HCT116 (cell line): ENCODE measurements around the gene RBP2. TPM values are rescaled to one million over a fixed set of nuclear protein-coding genes. Genes with fewer than 3 reads are reported as not detected.

Source experiments
- ATAC-seq: fragments of 200-7000 bp; cut with Tn5 transposase; 2 replicates; pipeline ENCODE4 v1.9.1; 2020; ENCODE audit warnings: mild to moderate bottlenecking, moderate library complexity
- BruUV-seq: library from RNA; stranded (reverse); fragments of 400-500 nt; replicated peaks from 2 replicates; lab custom pipeline; 2021; lab: Mats Ljungman, UMichigan
- CTCF ChIA-PET: fragments of 300-600 bp; sonication (Branson Sonifier 250); formaldehyde crosslinking; loops from one replicate; lab custom pipeline; 2021; ENCODE audit warnings: antibody characterized with exemption; lab: Charles Lee
- POLR2A ChIA-PET: fragments of 300-600, 350-600 bp; sonication (Branson Sonifier 250); formaldehyde crosslinking; loops from one replicate; lab custom pipeline; 2021; ENCODE audit warnings: antibody characterized with exemption; lab: Charles Lee
- RAD21 ChIA-PET, 2 experiments: fragments of 300-600 bp; sonication (Branson Sonifier 250); formaldehyde crosslinking; loops; one replicate each; lab custom pipeline; 2023; ENCODE audit warnings: low total read pairs in 2 of 2; ENCODE audit not compliant: uncharacterized antibody in 2 of 2, unreplicated experiment in 2 of 2, low non-redundant PET in 1 of 2; lab: Charles Lee
- DNase-seq: peaks from one replicate; pipeline ENCODE4 v3.0.0-alpha.2; 2010; ENCODE audit warnings: low read depth, low spot score
- H2AFZ ChIP-seq: fragments of 200-600 bp; shearing (Covaris generic), sonication (generic); 2 replicates; pipeline ENCODE4 v1.6.1; 2017; ENCODE audit warnings: low read depth, mixed run types, mixed read lengths, antibody characterized with exemption, low read length; ENCODE audit not compliant: poor library complexity, severe bottlenecking
- H3K27ac ChIP-seq: 2 replicates; pipeline ENCODE4 v1.5.1; 2012; ENCODE audit warnings: low read depth, low read length
- H3K27me3 ChIP-seq: fragments of 200-600 bp; sonication (generic); 2 replicates; pipeline ENCODE4 v1.6.1; 2016; ENCODE audit warnings: mixed run types, low read length, mixed read lengths; ENCODE audit not compliant: insufficient read depth
- H3K36me3 ChIP-seq, 2 experiments: fragments of 200-500 bp in 1 of 2; fragments of 200-600 bp in 1 of 2; sonication (Bioruptor generic) in 1 of 2; sonication (generic) in 1 of 2; 2 replicates each; pipeline versions ENCODE4 v1.5.1 to v1.6.1; 2014 to 2016; ENCODE audit warnings: low read length in 2 of 2, inconsistent platforms in 1 of 2, mixed read lengths in 1 of 2, mixed run types in 1 of 2; ENCODE audit not compliant: insufficient read depth in 2 of 2, control insufficient read depth in 1 of 2
- H3K4me1 ChIP-seq, 2 experiments: fragments of 200-600 bp in 1 of 2; sonication (generic) in 1 of 2; 2 replicates each; pipeline versions ENCODE4 v1.5.1 to v1.6.1; 2012 to 2017; ENCODE audit warnings: low read length in 2 of 2, inconsistent platforms in 1 of 2, mild to moderate bottlenecking in 1 of 2, mixed read lengths in 1 of 2, mixed run types in 1 of 2, moderate library complexity in 1 of 2; ENCODE audit not compliant: insufficient read depth in 2 of 2, control insufficient read depth in 1 of 2
- H3K4me2 ChIP-seq: fragments of 200-600 bp; sonication (generic); 2 replicates; pipeline ENCODE4 v1.6.1; 2017; ENCODE audit warnings: mixed run types, low read length, mixed read lengths
- H3K4me3 ChIP-seq, 2 experiments: fragments of 200-600 bp in 1 of 2; sonication (generic) in 1 of 2; replicated peaks in 1 of 2; 2 replicates each; pipeline ENCODE4 v1.5.1; 2011 to 2016; ENCODE audit warnings: low read length in 2 of 2, control low read depth in 1 of 2, low read depth in 1 of 2, mild to moderate bottlenecking in 1 of 2, mixed read lengths in 1 of 2, mixed run types in 1 of 2
- H3K79me2 ChIP-seq: fragments of 200-600 bp; sonication (generic); 2 replicates; pipeline ENCODE4 v1.6.1; 2017; ENCODE audit warnings: mild to moderate bottlenecking, mixed run types, low read length, moderate library complexity, mixed read lengths; ENCODE audit not compliant: insufficient read depth
- H3K9ac ChIP-seq: fragments of 200-600 bp; sonication (generic); 2 replicates; pipeline ENCODE4 v1.6.1; 2016; ENCODE audit warnings: low read length, mixed read lengths
- H3K9me2 ChIP-seq: fragments of 200-600 bp; sonication (generic), shearing (Covaris generic); 2 replicates; pipeline ENCODE4 v1.6.1; 2017; ENCODE audit warnings: mixed run types, mild to moderate bottlenecking, moderate library complexity; ENCODE audit not compliant: insufficient read depth
- H3K9me3 ChIP-seq, 2 experiments: fragments of 200-500 bp in 1 of 2; fragments of 200-600 bp in 1 of 2; sonication (Bioruptor generic) in 1 of 2; sonication (generic) in 1 of 2; 2 replicates each; pipeline ENCODE4 v1.6.1; 2014 to 2017; ENCODE audit warnings: low read length in 2 of 2, mixed read lengths in 2 of 2, inconsistent platforms in 1 of 2, low read depth in 1 of 2, mild to moderate bottlenecking in 1 of 2, mixed run types in 1 of 2, moderate library complexity in 1 of 2; ENCODE audit not compliant: control insufficient read depth in 1 of 2, insufficient read depth in 1 of 2
- H4K20me1 ChIP-seq: fragments of 200-600 bp; sonication (generic), shearing (Covaris generic); 2 replicates; pipeline ENCODE4 v1.6.1; 2017; ENCODE audit warnings: mixed run types, mild to moderate bottlenecking, moderate library complexity; ENCODE audit not compliant: insufficient read depth
- CEBPB ChIP-seq: IDR thresholded peaks from 2 replicates; pipeline ENCODE4 v1.6.1; 2012; ENCODE audit warnings: low read depth
- EGR1 ChIP-seq: IDR thresholded peaks from 2 replicates; pipeline ENCODE4 v1.6.1; 2012; ENCODE audit warnings: low read depth
- ELF1 ChIP-seq: IDR thresholded peaks from 2 replicates; pipeline ENCODE4 v1.6.1; 2012; ENCODE audit warnings: low read depth, borderline replicate concordance
- EZH2 ChIP-seq: fragments of 200-600 bp; sonication (generic); IDR thresholded peaks from 2 replicates; pipeline ENCODE4 v1.6.1; 2017; ENCODE audit warnings: antibody characterized with exemption, mixed run types
- EZH2phosphoT487 ChIP-seq: fragments of 200-600 bp; IDR thresholded peaks from 2 replicates; pipeline ENCODE4 v1.6.1; 2018; ENCODE audit warnings: antibody characterized with exemption, borderline replicate concordance
- FOSL1 ChIP-seq: IDR thresholded peaks from 2 replicates; pipeline ENCODE4 v1.6.1; 2012; ENCODE audit warnings: low read depth
- JUND ChIP-seq: IDR thresholded peaks from 2 replicates; pipeline ENCODE4 v1.6.1; 2012
- POLR2A ChIP-seq: IDR thresholded peaks from 2 replicates; pipeline ENCODE4 v1.7.0; 2011; ENCODE audit warnings: borderline replicate concordance; ENCODE audit not compliant: insufficient read depth, insufficient read length; ENCODE audit errors: extremely low read depth
- POLR2AphosphoS5 ChIP-seq: IDR thresholded peaks from 2 replicates; pipeline ENCODE4 v1.6.1; 2011; ENCODE audit warnings: mild to moderate bottlenecking, low read depth, low read length, moderate library complexity
- RAD21 ChIP-seq: IDR thresholded peaks from 2 replicates; pipeline ENCODE4 v1.6.1; 2012; ENCODE audit warnings: low read depth, mild to moderate bottlenecking
- SIN3A ChIP-seq: IDR thresholded peaks from 2 replicates; pipeline ENCODE4 v1.6.1; 2012; ENCODE audit warnings: low read depth
- SP1 ChIP-seq: IDR thresholded peaks from 2 replicates; pipeline ENCODE4 v1.6.1; 2012; ENCODE audit warnings: low read depth
- SRF ChIP-seq: IDR thresholded peaks from 2 replicates; pipeline ENCODE4 v1.6.1; 2012; ENCODE audit warnings: low read depth
- TCF7L2 ChIP-seq: IDR thresholded peaks from 2 replicates; pipeline ENCODE4 v1.7.0; 2011; ENCODE audit warnings: borderline replicate concordance, inconsistent platforms; ENCODE audit not compliant: insufficient read depth, insufficient read length; ENCODE audit errors: extremely low read depth
- YY1 ChIP-seq: IDR thresholded peaks from 2 replicates; pipeline ENCODE4 v1.6.1; 2011; ENCODE audit warnings: low read length, low read depth, moderate library complexity, mild to moderate bottlenecking; ENCODE audit not compliant: insufficient replicate concordance; ENCODE audit errors: extremely low read depth
- ZNF274 ChIP-seq: fragments of 200-500 bp; sonication (Bioruptor generic); IDR thresholded peaks from 2 replicates; pipeline ENCODE4 v1.6.1; 2014; ENCODE audit warnings: mild to moderate bottlenecking, low read depth, low read length, inconsistent platforms
- intact Hi-C: fragments of 100-400 bp; cut with micrococcal nuclease; formaldehyde crosslinking; loops from 2 replicates; pipeline ENCODE4 v1.10.0; 2022
- total RNA-seq: library from RNA; stranded (reverse); gene quantifications from one replicate; pipeline ENCODE4 v1.2.1, GENCODE V29; 2021; ENCODE audit not compliant: unreplicated experiment
- TF ChIP-seq, protein P1 (sequence below): IDR thresholded peaks from 2 replicates; pipeline ENCODE4 v1.6.1; 2012; ENCODE audit warnings: low read depth
- TF ChIP-seq, protein P2 (sequence below): IDR thresholded peaks from 2 replicates; pipeline ENCODE4 v1.6.1; 2011; ENCODE audit warnings: mild to moderate bottlenecking, low read length, moderate library complexity; ENCODE audit not compliant: insufficient replicate concordance; ENCODE audit errors: extremely low read depth
- TF ChIP-seq, protein P3 (sequence below): IDR thresholded peaks from 2 replicates; pipeline ENCODE4 v1.6.1; 2012

Gene RBP2
- total RNA-seq, 1 experiment from 2014 or later, result not detected

DNA sequence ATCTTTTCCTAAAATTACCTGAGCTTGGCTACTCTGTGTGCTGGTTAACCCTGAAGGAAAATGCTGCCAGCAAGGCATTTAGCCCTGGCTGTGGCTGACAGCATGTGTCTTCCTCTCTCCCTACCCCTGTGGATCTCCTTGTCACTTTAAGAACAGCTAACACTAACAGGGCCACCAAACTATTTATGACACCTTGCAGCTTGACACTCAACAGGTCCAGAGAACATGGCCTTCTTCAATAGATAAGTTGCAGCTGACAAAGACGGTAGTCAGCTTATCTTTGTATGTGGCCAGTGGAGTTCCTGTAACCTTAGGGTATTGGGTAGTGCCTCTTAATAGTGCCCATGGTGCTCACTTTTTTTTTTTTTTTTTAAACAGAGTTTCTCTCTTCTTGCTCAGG is 54.9 kb downstream of the RBP2 start:
- H3K9ac ChIP-seq, result no peak overlapping the region
- DNase-seq, result no peak
- no peak for ATAC-seq
- CTCF ChIA-PET, result no interaction called here
- RAD21 ChIA-PET, result no interaction called here
- H3K9me3 ChIP-seq, result no peaks in the 10 kb centered on the region; a peak in 1 of 4 replicates
- no peak overlapping the region for H3K4me2 ChIP-seq
- no peaks in the 10 kb centered on the region for H3K79me2 ChIP-seq
- POLR2A ChIA-PET, result no interaction called here
- intact Hi-C loops, result loop anchor here (10.0 kb wide), 2 partner anchors 513 to 633 kb away; partner anchors contain the start of gene CLSTN2
- no TSS peak for BruUV-seq
- no peaks in the 10 kb centered on the region for H3K36me3 ChIP-seq
- H3K4me1 ChIP-seq, result peaks cover 0 to 11% of the 10 kb centered on the region in 2 experiments; a peak in 1 of 4 replicates
- H3K4me3 ChIP-seq, result no peak overlapping the region
- no peak for TF ChIP-seq SP1
- TF ChIP-seq YY1, result no peak
- no peak for TF ChIP-seq EZH2
- TF ChIP-seq, protein P1, sequence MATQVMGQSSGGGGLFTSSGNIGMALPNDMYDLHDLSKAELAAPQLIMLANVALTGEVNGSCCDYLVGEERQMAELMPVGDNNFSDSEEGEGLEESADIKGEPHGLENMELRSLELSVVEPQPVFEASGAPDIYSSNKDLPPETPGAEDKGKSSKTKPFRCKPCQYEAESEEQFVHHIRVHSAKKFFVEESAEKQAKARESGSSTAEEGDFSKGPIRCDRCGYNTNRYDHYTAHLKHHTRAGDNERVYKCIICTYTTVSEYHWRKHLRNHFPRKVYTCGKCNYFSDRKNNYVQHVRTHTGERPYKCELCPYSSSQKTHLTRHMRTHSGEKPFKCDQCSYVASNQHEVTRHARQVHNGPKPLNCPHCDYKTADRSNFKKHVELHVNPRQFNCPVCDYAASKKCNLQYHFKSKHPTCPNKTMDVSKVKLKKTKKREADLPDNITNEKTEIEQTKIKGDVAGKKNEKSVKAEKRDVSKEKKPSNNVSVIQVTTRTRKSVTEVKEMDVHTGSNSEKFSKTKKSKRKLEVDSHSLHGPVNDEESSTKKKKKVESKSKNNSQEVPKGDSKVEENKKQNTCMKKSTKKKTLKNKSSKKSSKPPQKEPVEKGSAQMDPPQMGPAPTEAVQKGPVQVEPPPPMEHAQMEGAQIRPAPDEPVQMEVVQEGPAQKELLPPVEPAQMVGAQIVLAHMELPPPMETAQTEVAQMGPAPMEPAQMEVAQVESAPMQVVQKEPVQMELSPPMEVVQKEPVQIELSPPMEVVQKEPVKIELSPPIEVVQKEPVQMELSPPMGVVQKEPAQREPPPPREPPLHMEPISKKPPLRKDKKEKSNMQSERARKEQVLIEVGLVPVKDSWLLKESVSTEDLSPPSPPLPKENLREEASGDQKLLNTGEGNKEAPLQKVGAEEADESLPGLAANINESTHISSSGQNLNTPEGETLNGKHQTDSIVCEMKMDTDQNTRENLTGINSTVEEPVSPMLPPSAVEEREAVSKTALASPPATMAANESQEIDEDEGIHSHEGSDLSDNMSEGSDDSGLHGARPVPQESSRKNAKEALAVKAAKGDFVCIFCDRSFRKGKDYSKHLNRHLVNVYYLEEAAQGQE, result no peak
- no peak for TF ChIP-seq POLR2AphosphoS5
- TF ChIP-seq JUND, result no peak
- TF ChIP-seq FOSL1, result no peak
- TF ChIP-seq, protein P2, sequence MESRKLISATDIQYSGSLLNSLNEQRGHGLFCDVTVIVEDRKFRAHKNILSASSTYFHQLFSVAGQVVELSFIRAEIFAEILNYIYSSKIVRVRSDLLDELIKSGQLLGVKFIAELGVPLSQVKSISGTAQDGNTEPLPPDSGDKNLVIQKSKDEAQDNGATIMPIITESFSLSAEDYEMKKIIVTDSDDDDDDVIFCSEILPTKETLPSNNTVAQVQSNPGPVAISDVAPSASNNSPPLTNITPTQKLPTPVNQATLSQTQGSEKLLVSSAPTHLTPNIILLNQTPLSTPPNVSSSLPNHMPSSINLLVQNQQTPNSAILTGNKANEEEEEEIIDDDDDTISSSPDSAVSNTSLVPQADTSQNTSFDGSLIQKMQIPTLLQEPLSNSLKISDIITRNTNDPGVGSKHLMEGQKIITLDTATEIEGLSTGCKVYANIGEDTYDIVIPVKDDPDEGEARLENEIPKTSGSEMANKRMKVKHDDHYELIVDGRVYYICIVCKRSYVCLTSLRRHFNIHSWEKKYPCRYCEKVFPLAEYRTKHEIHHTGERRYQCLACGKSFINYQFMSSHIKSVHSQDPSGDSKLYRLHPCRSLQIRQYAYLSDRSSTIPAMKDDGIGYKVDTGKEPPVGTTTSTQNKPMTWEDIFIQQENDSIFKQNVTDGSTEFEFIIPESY, result no peak
- no peak for TF ChIP-seq CEBPB
- TF ChIP-seq ELF1, result no peak
- TF ChIP-seq POLR2A, result no peak
- TF ChIP-seq SIN3A, result no peak
- no peak for TF ChIP-seq TCF7L2
- TF ChIP-seq RAD21, result no peak
- TF ChIP-seq, protein P3, sequence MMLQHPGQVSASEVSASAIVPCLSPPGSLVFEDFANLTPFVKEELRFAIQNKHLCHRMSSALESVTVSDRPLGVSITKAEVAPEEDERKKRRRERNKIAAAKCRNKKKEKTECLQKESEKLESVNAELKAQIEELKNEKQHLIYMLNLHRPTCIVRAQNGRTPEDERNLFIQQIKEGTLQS, result no peak
- no peak for TF ChIP-seq EZH2phosphoT487
- no peak for TF ChIP-seq ZNF274
- TF ChIP-seq SRF, result no peak
- TF ChIP-seq EGR1, result no peak
- TF ChIP-seq, all 23 proteins: peak for 0
- H3K27ac ChIP-seq, result no peak overlapping the region
- no peaks in the 10 kb centered on the region for H4K20me1 ChIP-seq
- H2AFZ ChIP-seq, result no peak overlapping the region
- H3K9me2 ChIP-seq, result no peaks in the 10 kb centered on the region
- no peaks in the 10 kb centered on the region for H3K27me3 ChIP-seq
